ENCODE measurements around the gene C4BPA.

Gene C4BPA

DNA sequence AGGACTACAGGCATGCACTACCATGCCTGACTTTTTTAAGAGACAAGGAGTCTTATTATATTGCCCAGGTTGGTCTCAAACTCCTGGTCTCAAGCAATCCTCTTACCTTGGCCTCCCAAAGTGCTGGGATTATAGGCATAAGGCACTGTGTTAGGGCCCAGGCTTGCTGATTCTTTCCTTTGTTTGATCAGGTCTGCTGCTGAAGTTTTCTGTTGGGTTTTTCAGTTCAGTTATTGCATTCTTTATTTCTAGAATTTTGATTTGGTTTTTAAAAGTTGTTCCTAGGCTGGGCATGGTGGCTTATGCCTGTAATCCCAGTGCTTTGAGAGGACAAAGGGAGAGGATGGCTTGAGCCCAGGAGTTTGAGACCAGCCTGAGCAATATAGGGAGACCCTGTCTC is 47.9 kb downstream of the C4BPA start:
- H3K4me3 ChIP-seq (ENCODE audit: low read length) = no peak overlapping the region
- TF ChIP-seq, protein P1, sequence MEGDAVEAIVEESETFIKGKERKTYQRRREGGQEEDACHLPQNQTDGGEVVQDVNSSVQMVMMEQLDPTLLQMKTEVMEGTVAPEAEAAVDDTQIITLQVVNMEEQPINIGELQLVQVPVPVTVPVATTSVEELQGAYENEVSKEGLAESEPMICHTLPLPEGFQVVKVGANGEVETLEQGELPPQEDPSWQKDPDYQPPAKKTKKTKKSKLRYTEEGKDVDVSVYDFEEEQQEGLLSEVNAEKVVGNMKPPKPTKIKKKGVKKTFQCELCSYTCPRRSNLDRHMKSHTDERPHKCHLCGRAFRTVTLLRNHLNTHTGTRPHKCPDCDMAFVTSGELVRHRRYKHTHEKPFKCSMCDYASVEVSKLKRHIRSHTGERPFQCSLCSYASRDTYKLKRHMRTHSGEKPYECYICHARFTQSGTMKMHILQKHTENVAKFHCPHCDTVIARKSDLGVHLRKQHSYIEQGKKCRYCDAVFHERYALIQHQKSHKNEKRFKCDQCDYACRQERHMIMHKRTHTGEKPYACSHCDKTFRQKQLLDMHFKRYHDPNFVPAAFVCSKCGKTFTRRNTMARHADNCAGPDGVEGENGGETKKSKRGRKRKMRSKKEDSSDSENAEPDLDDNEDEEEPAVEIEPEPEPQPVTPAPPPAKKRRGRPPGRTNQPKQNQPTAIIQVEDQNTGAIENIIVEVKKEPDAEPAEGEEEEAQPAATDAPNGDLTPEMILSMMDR (IDR thresholded peaks at IDR 0.05; ENCODE audit: insufficient read depth, low read depth, low read length, missing control alignments) = no peak
- DNase-seq (ENCODE audit: low read depth) = no peak

DNA sequence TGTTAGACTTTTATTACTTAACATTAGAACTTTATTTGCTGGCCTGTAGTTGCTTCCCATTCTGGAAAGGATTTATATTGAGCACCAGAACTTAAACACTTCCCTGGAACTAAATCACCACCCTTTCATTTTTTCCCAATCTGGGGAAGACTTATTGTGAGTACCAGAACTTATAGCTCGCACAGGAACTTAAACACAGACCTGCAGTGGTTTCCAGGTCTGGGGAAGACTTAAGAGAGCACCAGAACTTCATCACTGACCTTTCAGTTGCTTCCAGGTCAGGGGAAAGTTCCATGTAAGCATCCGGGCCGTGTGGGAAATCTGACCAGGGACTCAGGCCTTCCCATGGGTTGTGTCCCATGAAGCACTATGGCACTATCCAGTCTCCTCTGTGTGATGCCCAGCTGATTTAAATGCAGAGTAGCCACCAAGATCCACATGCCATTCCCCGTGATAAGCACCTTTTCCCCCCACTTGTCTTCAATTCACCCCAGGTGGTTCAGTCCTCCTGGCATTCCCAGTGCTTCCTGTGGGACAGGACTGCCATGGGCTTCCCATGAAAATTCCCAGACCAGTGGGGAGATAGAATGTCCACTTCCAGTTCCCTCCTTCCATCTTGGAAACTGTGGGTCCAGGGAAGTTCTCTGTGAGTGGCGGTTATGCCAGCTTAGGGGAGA is 48.9 kb downstream of the C4BPA start:
- no peak overlapping the region for H3K4me3 ChIP-seq (ENCODE audit: low read length)
- peak; percentile 15 for DNase-seq (ENCODE audit: low read depth)
- TF ChIP-seq, protein P1 (IDR thresholded peaks at IDR 0.05; ENCODE audit: insufficient read depth, low read depth, low read length, missing control alignments) = no peak

DNA sequence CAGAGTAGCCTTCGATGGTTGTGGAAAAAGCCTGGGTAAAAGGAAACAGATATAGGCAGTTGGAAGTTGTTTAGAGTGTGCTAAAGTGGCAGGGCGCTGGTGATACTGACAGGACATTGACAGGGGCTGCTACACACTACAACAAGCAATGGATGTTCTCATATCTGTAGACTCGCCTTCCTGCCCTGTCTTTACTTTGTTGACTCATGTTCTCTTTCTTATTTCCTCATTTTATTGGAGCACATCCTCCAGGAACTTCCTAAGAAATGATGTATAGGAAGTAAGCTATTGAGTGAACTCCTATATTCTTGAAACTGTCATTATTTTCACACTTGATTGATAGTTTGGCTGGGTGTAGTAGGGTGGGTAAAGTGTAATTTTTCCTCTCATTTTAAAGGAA is 51.0 kb downstream of the C4BPA start:
- TF ChIP-seq, protein P1 (IDR thresholded peaks at IDR 0.05; ENCODE audit: insufficient read depth, low read depth, low read length, missing control alignments) = no peak
- H3K4me3 ChIP-seq (ENCODE audit: low read length) = no peak overlapping the region
- peak; percentile 22 for DNase-seq (ENCODE audit: low read depth)

DNA sequence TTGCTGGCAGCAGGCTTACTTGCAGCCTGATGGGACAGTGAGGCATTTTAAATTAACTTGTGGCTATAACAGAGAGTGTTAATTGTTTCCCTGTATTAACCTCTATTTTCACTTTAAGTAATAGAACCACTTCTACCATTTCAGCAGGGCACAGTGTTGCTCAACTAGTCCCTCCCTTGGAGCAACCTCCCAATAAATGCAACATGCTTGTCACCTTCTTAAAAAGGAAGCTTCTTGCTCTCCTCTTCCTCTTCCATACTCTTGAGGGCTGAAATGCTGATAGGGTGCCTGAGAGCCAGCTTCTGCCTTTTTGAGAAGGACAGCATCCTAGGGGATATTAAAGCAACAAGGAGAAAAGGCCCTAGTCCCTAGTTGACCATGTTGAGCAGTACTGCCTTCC is 52.1 kb downstream of the C4BPA start:
- no peak for DNase-seq (ENCODE audit: low read depth)
- no peak overlapping the region for H3K4me3 ChIP-seq (ENCODE audit: low read length)
- TF ChIP-seq, protein P1 (IDR thresholded peaks at IDR 0.05; ENCODE audit: insufficient read depth, low read depth, low read length, missing control alignments) = no peak

DNA sequence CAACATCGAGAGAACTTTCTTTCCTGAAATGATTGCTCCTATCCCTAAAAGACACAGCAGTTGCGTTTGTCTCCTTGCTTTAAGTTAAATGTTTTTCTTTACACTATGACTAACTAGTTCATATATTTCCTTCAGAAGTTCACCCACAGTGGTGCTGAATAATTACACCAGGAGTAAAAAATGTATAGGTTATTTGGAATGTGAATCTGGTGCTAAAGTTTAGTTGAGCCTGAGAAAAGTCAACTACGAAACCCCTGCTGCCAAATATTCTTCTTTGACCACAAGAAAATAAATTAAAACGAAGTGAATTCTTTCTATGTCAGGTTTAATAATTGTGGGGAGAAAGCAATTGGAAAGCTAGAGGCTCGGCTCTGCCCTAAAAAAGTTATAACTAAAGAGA is 52.8 kb downstream of the C4BPA start:
- no peak for DNase-seq (ENCODE audit: low read depth)
- TF ChIP-seq, protein P1 (IDR thresholded peaks at IDR 0.05; ENCODE audit: insufficient read depth, low read depth, low read length, missing control alignments) = no peak
- H3K4me3 ChIP-seq (ENCODE audit: low read length) = no peak overlapping the region

DNA sequence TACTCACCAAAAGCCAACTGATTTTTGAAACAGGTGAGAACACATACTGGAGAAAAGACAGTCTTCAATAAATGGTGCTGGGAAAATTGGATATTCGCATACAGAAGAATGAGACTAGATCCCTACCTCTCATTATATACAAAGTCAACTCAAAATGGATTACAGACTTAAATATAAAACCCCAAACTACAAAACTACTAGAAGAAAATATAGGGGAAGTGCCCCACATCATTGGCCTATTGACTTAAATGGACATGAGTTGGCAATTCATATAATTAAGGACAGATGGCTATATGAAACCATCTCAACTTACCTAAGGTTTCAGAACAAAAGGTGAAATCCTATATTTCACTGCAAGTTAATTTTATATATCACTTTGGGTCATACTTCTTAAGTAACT is 60.1 kb downstream of the C4BPA start:
- no peak for DNase-seq (ENCODE audit: low read depth)
- no peak overlapping the region for H3K4me3 ChIP-seq (ENCODE audit: low read length)
- TF ChIP-seq, protein P1 (IDR thresholded peaks at IDR 0.05; ENCODE audit: insufficient read depth, low read depth, low read length, missing control alignments) = no peak

DNA sequence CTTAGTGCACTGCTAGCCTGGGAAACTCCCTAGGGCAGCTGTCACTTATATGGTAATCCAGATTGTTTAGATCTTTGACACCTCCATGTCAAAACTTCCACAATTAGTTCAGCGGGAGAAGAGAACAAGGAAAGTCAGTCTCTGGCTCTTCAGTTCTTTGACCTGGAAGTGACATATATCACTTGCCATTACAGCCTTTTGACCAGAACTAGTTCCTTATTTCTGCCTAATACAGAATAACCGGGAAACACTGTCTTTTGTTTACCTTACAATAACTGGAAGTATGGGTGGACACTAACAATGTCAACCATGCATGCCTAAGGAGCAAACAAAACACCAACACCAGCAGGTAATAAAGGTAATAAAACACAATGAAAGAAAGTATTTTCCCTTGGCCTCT is 68.3 kb downstream of the C4BPA start:
- no peak for DNase-seq (ENCODE audit: low read depth)
- no peak overlapping the region for H3K4me3 ChIP-seq (ENCODE audit: low read length)
- TF ChIP-seq, protein P1 (IDR thresholded peaks at IDR 0.05; ENCODE audit: insufficient read depth, low read depth, low read length, missing control alignments) = no peak
